GM18909 (cell line): ENCODE results near the gene ZNF79.

Experiments used
- ATAC-seq: cut with Tn5 transposase; IDR thresholded peaks from one replicate; pipeline ENCODE4 v1.9.1; 2021; ENCODE audit warnings: mild to moderate bottlenecking; ENCODE audit not compliant: unreplicated experiment, poor library complexity

The ZNF79 gene

DNA sequence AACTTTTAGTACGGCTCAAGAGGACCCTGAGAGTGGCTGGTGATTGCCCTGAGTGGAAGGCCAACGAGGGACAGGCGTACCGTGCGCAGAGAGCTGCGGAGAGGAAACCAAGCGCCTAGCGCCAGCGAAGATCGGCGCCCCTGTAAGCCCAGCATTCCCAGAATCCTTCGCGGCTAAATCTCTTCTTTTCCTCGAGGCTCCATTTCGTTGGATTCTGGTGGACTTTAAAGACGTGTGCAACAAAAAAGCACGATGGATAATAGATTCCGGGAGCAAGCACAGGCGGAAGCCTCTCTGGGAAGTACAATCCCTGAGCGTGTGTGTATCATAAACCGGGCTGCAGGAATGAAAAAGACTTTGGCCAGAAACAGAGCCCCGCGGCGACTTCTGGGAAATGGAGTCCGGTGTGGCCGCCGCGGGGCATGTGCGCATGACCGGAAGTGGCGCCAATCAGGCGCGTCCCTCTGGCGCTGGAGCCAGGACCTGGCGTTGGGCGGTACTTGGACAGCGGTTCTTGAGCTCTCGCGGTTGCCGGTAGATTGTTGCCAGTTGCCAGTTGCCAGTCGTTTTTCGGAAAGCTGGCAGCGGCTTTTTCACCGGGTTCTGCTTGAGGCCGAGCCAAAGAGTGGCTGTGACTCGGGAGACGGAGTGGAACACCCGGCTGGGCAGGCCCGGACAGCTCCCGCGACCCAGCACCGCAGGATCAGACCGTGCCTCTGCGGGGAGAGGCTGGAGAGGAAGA lies at the start of gene ZNF79:
ZNF79 (plus strand) TSS at position 449 of the 742 bp plus-strand sequence. CDS start 406 bp downstream, outside the sequence.
- ATAC-seq = peak; percentile 86

GRCh38 chr9:127380479-127380878 lies 43.7 kb upstream of the ZNF79 start:
- ATAC-seq = no peak

DNA sequence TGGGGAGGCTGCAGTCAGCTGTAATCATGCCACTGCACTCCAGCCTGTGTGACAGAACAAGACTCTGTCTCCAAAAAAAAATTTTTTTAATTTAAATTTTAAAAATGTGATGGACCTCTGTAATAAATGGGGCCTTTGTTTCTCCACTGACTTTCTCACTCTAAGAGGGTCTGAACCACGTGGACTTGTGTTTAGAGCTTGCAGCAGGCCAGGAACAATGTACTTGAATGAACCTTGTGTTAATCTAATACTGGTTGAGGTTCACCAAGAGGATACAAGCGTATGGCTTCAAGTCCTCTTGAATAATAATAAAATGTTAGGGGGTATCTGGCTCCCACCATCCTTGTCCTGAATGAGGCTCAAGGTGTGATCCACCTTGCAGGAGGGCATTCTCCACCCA lies 41.6 kb upstream of the ZNF79 start:
- ATAC-seq = no peak

GRCh38 chr9:127384016-127384730 lies 40.0 kb upstream of the ZNF79 start:
- no peak for ATAC-seq

- no peak for ATAC-seq
These were observed 39.3 kb upstream of the ZNF79 start for GRCh38 chr9:127384901-127385300.

DNA sequence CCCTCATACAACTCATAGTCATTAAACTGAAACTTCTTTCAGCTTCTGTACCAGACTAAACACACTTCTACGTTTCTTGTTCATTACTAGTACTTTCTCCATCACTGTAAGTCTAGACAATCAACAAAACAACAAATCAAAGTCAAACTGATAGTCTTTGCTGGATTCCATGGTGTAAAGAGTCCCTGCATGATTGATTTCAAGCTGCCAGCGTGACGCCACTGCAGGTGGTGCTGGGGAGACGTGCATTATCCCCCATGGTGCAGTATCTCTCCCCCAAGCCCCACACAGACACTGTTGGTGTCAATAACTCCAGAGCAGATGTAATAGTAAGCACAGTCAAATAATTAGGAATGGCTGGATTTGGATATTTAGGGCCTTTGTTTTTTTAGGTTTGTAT lies 37.9 kb upstream of the ZNF79 start:
- ATAC-seq = no peak

GRCh38 chr9:127386981-127387380 lies 37.2 kb upstream of the ZNF79 start:
- no peak for ATAC-seq

DNA sequence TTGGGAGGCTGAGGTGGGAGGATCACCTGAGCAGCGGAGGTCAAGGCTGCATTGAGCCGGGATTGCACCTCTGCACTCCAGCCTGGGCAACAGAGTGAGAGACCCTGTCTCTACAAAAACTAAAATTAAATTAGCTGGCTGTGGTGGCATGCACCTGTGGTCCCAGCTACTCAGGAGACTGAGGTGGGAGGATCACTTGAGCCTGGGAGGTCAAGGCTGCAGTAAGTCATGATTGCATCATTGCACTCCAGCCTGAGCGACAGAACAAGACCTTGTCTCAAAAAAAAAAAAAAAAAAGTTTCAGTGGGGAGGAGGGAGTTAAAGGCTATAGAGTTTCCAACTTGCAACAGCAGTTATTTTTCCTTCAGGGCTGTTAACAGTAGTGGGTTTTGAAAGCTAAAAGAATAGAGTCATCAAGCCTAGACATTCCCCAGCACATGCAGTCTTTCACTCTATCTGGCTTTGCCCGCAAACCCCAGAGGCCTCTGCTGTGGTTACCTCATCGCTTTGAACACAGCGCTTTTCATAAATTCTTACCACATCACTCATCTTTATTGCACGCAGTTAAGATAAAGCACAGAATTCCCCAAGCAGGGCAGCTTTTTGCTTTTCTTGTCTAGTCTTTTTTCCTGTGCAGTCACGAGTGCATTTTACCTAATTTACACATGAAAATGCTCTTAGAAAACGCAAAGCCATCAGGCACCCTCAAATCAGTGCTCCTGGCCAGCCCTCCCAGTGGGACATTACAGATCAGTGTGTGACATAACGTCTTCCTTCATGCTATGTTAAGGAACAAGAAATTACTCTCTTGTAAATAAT lies 35.9 kb upstream of the ZNF79 start:
- peak; percentile 78 for ATAC-seq

DNA sequence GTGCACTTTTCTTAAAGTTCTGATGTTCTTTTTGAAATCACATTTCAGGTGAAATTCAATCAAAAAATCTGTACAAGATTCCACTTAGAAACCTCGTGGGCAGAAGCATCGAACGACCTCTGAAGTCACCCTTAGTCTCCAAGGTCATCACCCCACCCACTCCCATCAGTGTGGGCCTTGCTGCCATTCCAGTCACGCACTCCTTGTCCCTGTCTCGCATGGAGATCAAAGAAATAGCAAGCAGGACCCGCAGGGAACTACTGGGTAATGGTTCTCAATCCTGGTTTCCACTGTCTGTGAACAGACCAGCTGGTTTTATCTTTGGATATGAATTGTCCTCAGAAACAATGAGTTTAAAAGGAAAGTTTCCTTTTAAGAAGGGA lies 35.3 kb upstream of the ZNF79 start:
- no peak for ATAC-seq

GRCh38 chr9:127389381-127390247 lies 34.6 kb upstream of the ZNF79 start:
- no peak for ATAC-seq

DNA sequence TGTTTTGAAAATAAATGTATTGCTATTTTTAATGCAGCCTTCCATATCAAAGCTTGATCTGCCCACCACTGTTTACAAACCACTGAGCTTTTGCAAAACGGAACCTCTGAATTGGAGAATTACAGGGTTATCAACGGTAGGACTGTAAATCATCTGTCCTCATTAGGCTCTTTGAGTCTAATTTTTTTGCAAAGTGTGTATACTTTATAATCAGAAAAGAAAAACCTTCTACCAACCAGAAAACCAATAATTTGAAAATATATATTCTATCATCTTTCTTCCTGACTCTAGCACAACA lies 34.0 kb upstream of the ZNF79 start:
- ATAC-seq = no peak

DNA sequence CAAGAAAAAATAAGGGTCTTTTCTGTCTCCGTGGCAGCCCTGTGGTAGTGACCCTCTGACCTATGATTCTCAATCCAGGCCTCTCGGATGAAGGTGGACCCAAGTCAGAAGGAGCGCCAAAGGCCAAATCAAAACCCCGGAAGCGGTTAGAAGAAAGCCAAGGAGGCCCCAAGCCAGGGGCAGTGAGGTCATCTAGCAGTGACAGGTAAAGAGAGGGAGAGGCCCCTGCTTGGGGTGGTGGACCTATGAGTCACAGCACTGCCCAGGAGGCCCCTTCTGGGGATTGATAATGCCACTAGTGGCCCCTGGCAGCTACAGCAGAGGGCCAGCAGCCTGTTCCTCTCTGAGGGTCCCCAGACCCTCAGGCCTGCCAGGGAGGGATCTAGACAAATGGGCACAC lies 33.6 kb upstream of the ZNF79 start:
- no peak for ATAC-seq

GRCh38 chr9:127392166-127392565 lies 32.0 kb upstream of the ZNF79 start:
- ATAC-seq = no peak

- ATAC-seq = no peak
These were observed 31.2 kb upstream of the ZNF79 start for GRCh38 chr9:127392976-127393375.

GRCh38 chr9:127393645-127394044 lies 30.5 kb upstream of the ZNF79 start:
- no peak for ATAC-seq

GRCh38 chr9:127395497-127396252 lies 28.5 kb upstream of the ZNF79 start:
- ATAC-seq = no peak

DNA sequence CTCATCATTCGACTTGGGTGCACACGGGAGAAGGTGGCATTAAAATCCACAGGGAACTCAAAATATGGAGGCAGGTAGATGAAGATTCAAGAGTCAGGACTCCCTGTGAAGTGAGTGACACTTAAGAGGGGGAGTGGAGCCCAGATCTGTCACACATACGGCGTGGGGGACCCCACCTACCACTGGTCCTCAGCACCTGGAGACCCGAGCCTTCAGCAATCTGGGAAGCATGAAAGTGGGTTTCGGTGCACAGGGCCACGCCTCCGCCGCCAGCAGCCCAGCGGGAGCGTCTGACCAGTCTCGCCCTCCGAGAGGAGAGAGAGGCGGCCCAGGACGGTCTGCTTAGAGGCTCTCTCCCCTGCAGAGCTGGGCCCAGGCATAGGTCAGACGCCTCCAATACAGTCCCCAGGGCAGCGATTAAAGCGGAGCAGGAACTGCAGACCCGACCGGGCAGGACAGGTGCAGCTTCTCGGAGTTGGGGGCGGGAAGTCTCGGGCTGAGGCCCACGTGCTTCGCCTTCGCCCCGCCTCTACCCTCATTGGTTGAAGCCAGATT lies 27.9 kb upstream of the ZNF79 start:
- no peak for ATAC-seq

- ATAC-seq = peak; percentile 94
These were observed 27.2 kb upstream of the ZNF79 start, which contains the start of gene SLC2A8 for GRCh38 chr9:127396808-127397645. Gene SLC2A8 (plus strand): TSS chr9:127397169. CDS start chr9:127397231, 62 bp downstream.
